ENCODE results near the gene FAM98A. TPM values are rescaled to one million over a fixed set of nuclear protein-coding genes. Genes with fewer than 3 reads are reported as not detected.

FAM98A gene
- total RNA-seq, 1 donor from 2014 or later, result 106 TPM

DNA sequence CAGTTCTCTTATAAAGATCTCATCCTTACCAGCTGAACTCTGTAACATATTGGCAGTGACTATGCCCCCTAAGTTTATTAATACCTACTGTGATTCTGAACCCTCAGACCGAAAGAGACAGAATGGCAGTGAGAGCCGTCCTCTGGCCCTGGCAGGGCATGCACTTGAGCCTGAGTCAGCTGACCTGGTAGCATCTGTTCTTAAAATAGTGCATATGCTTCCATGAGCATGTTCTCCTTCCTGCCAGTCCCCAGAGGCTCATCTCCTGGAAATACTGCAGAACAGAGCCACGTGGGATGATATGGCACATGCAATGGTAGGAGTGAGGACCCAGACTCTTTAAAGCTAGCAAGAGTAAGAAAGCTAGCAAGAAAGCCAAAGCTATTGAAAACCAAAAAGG, 63.7 kb downstream of the FAM98A start:
- no peak overlapping the region for H3K27ac Mint-ChIP-seq (ENCODE audit: unreplicated experiment)
- no peak overlapping the region for H3K4me3 ChIP-seq (ENCODE audit: insufficient read depth, low read depth, low read length)
- H3K9me3 ChIP-seq (ENCODE audit: insufficient read depth, low read depth, low read length), result no peaks in the 10 kb centered on the region
- no peak overlapping the region for H3K27ac ChIP-seq (ENCODE audit: low read depth, low read length)
- H3K9ac ChIP-seq (ENCODE audit: low read length), result no peak overlapping the region
- peaks cover 4% of the 10 kb centered on the region for H3K36me3 Mint-ChIP-seq (ENCODE audit: low read depth, unreplicated experiment)
- DNase-seq (ENCODE audit: low read depth) (no peak), FAIRE-seq (no peak)
- H3K4me3 Mint-ChIP-seq (ENCODE audit: unreplicated experiment), result no peak overlapping the region
- peaks cover 3% of the 10 kb centered on the region for H3K9me3 Mint-ChIP-seq (ENCODE audit: unreplicated experiment)
- H3K27me3 ChIP-seq (ENCODE audit: insufficient read depth, low read length), result no peaks in the 10 kb centered on the region
- H3K79me2 ChIP-seq (ENCODE audit: insufficient read depth, low read length), result no peaks in the 10 kb centered on the region
- no peak overlapping the region for H3K4me2 ChIP-seq (ENCODE audit: low read length)
- H3K36me3 ChIP-seq (ENCODE audit: insufficient read depth, low read length), result no peaks in the 10 kb centered on the region
- H4K20me1 ChIP-seq (ENCODE audit: insufficient read depth, low read length), result no peaks in the 10 kb centered on the region
- no peak for TF ChIP-seq EZH2 (IDR thresholded peaks at IDR 0.05; ENCODE audit: insufficient read depth, low read length)
- TF ChIP-seq, protein P1, sequence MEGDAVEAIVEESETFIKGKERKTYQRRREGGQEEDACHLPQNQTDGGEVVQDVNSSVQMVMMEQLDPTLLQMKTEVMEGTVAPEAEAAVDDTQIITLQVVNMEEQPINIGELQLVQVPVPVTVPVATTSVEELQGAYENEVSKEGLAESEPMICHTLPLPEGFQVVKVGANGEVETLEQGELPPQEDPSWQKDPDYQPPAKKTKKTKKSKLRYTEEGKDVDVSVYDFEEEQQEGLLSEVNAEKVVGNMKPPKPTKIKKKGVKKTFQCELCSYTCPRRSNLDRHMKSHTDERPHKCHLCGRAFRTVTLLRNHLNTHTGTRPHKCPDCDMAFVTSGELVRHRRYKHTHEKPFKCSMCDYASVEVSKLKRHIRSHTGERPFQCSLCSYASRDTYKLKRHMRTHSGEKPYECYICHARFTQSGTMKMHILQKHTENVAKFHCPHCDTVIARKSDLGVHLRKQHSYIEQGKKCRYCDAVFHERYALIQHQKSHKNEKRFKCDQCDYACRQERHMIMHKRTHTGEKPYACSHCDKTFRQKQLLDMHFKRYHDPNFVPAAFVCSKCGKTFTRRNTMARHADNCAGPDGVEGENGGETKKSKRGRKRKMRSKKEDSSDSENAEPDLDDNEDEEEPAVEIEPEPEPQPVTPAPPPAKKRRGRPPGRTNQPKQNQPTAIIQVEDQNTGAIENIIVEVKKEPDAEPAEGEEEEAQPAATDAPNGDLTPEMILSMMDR (IDR thresholded peaks at IDR 0.05; ENCODE audit: insufficient read depth, low read depth, low read length), result no peak
- H3K4me1 Mint-ChIP-seq (ENCODE audit: low read depth, unreplicated experiment), result peaks cover 19% of the 10 kb centered on the region
- H3K27me3 Mint-ChIP-seq (ENCODE audit: low read depth, unreplicated experiment), result no peaks in the 10 kb centered on the region
- peaks cover under 1% of the 10 kb centered on the region for H3K4me1 ChIP-seq (ENCODE audit: insufficient read depth, low read length)
- H2AFZ ChIP-seq (ENCODE audit: low read depth, low read length), result no peak overlapping the region

Other genes starting within 250 kb of the FAM98A start
- gene RASGRP3, start 122.7 kb downstream of the FAM98A start, total RNA-seq, result 2.0 and 2.8 TPM in 2 replicates